H1 (cell line): Measurements from ENCODE around the gene OBSCN. TPM values are rescaled to one million over a fixed set of nuclear protein-coding genes. Genes with fewer than 3 reads are reported as not detected.

ENCODE experiments used
- CTCF ChIA-PET: fragments of 300-600 bp; sonication (Branson Sonifier 250); formaldehyde crosslinking; loops from one replicate; lab custom pipeline; 2021; ENCODE audit not compliant: partially characterized antibody; lab: Charles Lee
- POLR2A ChIA-PET: fragments of 300-600 bp; sonication (Branson Sonifier 250); formaldehyde crosslinking; loops from one replicate; lab custom pipeline; 2021; ENCODE audit warnings: inconsistent platforms; ENCODE audit not compliant: partially characterized antibody; lab: Charles Lee
- DNase-seq, 2 experiments: peaks; one replicate each; pipeline versions ENCODE4 v3.0.0 to v3.0.0-alpha.2; 2010 to 2022; ENCODE audit warnings: low spot score in 2 of 2, low read depth in 1 of 2, mixed read lengths in 1 of 2
- FAIRE-seq: peaks from 2 replicates; lab custom pipeline; 2011; peaks lifted over from hg19 to GRCh38; lab: Jason Lieb, UNC
- H2AFZ ChIP-seq: 2 replicates; pipeline ENCODE4 v1.8.1; 2012; ENCODE audit warnings: low read length, inconsistent platforms
- H2AK5ac ChIP-seq: 2 replicates; pipeline ENCODE4 v1.6.1; 2013; ENCODE audit warnings: low read depth, low read length
- H2BK120ac ChIP-seq: replicated peaks from 2 replicates; pipeline ENCODE3; 2013; ENCODE audit warnings: low read depth, low read length, inconsistent platforms
- H2BK12ac ChIP-seq: 2 replicates; pipeline ENCODE4 v1.6.1; 2013; ENCODE audit warnings: low read depth, low read length
- H2BK15ac ChIP-seq: 2 replicates; pipeline ENCODE4 v1.6.1; 2013; ENCODE audit warnings: low read length
- H2BK20ac ChIP-seq: 2 replicates; pipeline ENCODE4 v1.6.1; 2013; ENCODE audit warnings: low read length
- H2BK5ac ChIP-seq: 2 replicates; pipeline ENCODE4 v1.6.1; 2013; ENCODE audit warnings: low read depth, low read length
- H3K14ac ChIP-seq: 2 replicates; pipeline ENCODE4 v1.6.1; 2013; ENCODE audit warnings: inconsistent platforms; ENCODE audit not compliant: insufficient read length
- H3K18ac ChIP-seq: 2 replicates; pipeline ENCODE4 v1.6.1; 2013; ENCODE audit warnings: low read length; ENCODE audit errors: extremely low read depth
- H3K23ac ChIP-seq: 2 replicates; pipeline ENCODE4 v1.6.1; 2013; ENCODE audit warnings: inconsistent platforms; ENCODE audit not compliant: insufficient read length
- H3K23me2 ChIP-seq: 2 replicates; pipeline ENCODE4 v1.6.1; 2013; ENCODE audit warnings: low read depth, low read length
- H3K27ac ChIP-seq: 2 replicates; pipeline ENCODE4 v1.6.1; 2011; ENCODE audit warnings: low read depth, low read length, inconsistent platforms
- H3K27me3 ChIP-seq, 4 experiments: replicated peaks in 1 of 4; 1 replicate in 1 of 4; 2 replicates in 3 of 4; pipeline versions ENCODE4 v1.6.1 to v1.8.1; 2011 to 2013; ENCODE audit warnings: low read length in 3 of 4, mild to moderate bottlenecking in 3 of 4, inconsistent platforms in 2 of 4, mixed read lengths in 2 of 4, moderate library complexity in 1 of 4; ENCODE audit not compliant: control insufficient read depth in 3 of 4, insufficient read depth in 3 of 4; ENCODE audit errors: extremely low read depth in 1 of 4
- H3K36me3 ChIP-seq, 4 experiments: 2 replicates each; pipeline versions ENCODE4 v1.6.1 to v1.8.1; 2011 to 2013; ENCODE audit warnings: mild to moderate bottlenecking in 4 of 4, low read length in 3 of 4, moderate library complexity in 2 of 4, control low read depth in 1 of 4, inconsistent platforms in 1 of 4; ENCODE audit not compliant: insufficient read depth in 4 of 4, control insufficient read depth in 2 of 4
- H3K4ac ChIP-seq: replicated peaks from 2 replicates; pipeline ENCODE3; 2013; ENCODE audit warnings: low read length, low read depth, mixed read lengths, inconsistent platforms; ENCODE audit not compliant: insufficient read length
- H3K4me1 ChIP-seq, 4 experiments: replicated peaks in 1 of 4; 1 replicate in 1 of 4; 2 replicates in 3 of 4; pipeline versions ENCODE4 v1.6.1 to v1.8.1; 2011 to 2013; ENCODE audit warnings: low read length in 3 of 4, inconsistent platforms in 2 of 4, mixed read lengths in 1 of 4; ENCODE audit not compliant: insufficient read depth in 4 of 4, control insufficient read depth in 3 of 4
- H3K4me2 ChIP-seq, 2 experiments: 2 replicates each; pipeline versions ENCODE4 v1.6.1 to v1.8.1; 2011 to 2013; ENCODE audit warnings: low read depth in 2 of 2, low read length in 2 of 2, control low read depth in 1 of 2, inconsistent platforms in 1 of 2, mild to moderate bottlenecking in 1 of 2; ENCODE audit not compliant: insufficient read depth in 1 of 2
- H3K4me3 ChIP-seq, 4 experiments: fragments of 200-600, 300-600 bp in 1 of 4; sonication (generic), shearing (Covaris generic), sonication (Bioruptor Twin) in 1 of 4; 2 replicates each; pipeline versions ENCODE4 v1.5.1 to v1.8.1; 2011 to 2016; ENCODE audit warnings: low read length in 4 of 4, low read depth in 3 of 4, control low read depth in 2 of 4, inconsistent platforms in 2 of 4, mild to moderate bottlenecking in 2 of 4, mixed read lengths in 1 of 4, moderate library complexity in 1 of 4; ENCODE audit not compliant: insufficient read depth in 2 of 4; ENCODE audit errors: extremely low read depth in 1 of 4
- H3K56ac ChIP-seq: replicated peaks from 2 replicates; pipeline ENCODE3; 2013; ENCODE audit warnings: low read depth, mild to moderate bottlenecking, mixed read lengths, low read length, inconsistent platforms; ENCODE audit not compliant: insufficient read length
- H3K79me1 ChIP-seq: 2 replicates; pipeline ENCODE4 v1.6.1; 2013; ENCODE audit warnings: low read depth, low read length, control low read depth
- H3K79me2 ChIP-seq, 2 experiments: 2 replicates each; pipeline versions ENCODE4 v1.6.1 to v1.8.1; 2012 to 2013; ENCODE audit warnings: low read length in 2 of 2, mild to moderate bottlenecking in 2 of 2, inconsistent platforms in 1 of 2; ENCODE audit not compliant: insufficient read depth in 2 of 2, control insufficient read depth in 1 of 2
- H3K9ac ChIP-seq, 4 experiments: replicated peaks in 1 of 4; 1 replicate in 1 of 4; 2 replicates in 3 of 4; pipeline versions ENCODE4 v1.6.1 to v1.8.1; 2011 to 2013; ENCODE audit warnings: low read depth in 3 of 4, low read length in 3 of 4, control low read depth in 2 of 4, mild to moderate bottlenecking in 2 of 4, moderate library complexity in 2 of 4, inconsistent platforms in 1 of 4; ENCODE audit errors: extremely low read depth in 1 of 4
- H3K9me3 ChIP-seq, 2 experiments: 2 replicates each; pipeline versions ENCODE4 v1.6.1 to v1.8.1; 2012 to 2013; ENCODE audit warnings: mild to moderate bottlenecking in 2 of 2, moderate library complexity in 2 of 2, control low read depth in 1 of 2, inconsistent platforms in 1 of 2, low read depth in 1 of 2, low read length in 1 of 2, mixed read lengths in 1 of 2; ENCODE audit not compliant: insufficient read depth in 2 of 2
- H4K20me1 ChIP-seq, 2 experiments: replicated peaks in 1 of 2; 2 replicates each; pipeline versions ENCODE3 to v1.8.1; 2011 to 2013; ENCODE audit warnings: inconsistent platforms in 2 of 2, low read length in 2 of 2, mild to moderate bottlenecking in 1 of 2; ENCODE audit not compliant: insufficient read depth in 2 of 2, control insufficient read depth in 1 of 2
- H4K5ac ChIP-seq: 2 replicates; pipeline ENCODE4 v1.6.1; 2013; ENCODE audit warnings: low read length, low read depth, mixed read lengths, inconsistent platforms; ENCODE audit not compliant: insufficient read length
- H4K8ac ChIP-seq: 2 replicates; pipeline ENCODE4 v1.8.0; 2013; ENCODE audit warnings: mild to moderate bottlenecking, moderate library complexity, low read length, inconsistent platforms; ENCODE audit not compliant: insufficient read depth; ENCODE audit errors: extremely low read depth
- H4K91ac ChIP-seq: replicated peaks from 2 replicates; pipeline ENCODE3; 2013; ENCODE audit warnings: low read length, mixed read lengths, inconsistent platforms; ENCODE audit not compliant: insufficient read length
- CREB1 ChIP-seq: IDR thresholded peaks from 2 replicates; pipeline ENCODE4 v1.6.1; 2012; ENCODE audit warnings: inconsistent platforms
- NANOG ChIP-seq: IDR thresholded peaks from 2 replicates; pipeline ENCODE4 v1.6.1; 2011; ENCODE audit warnings: low read length, low read depth, mild to moderate bottlenecking, inconsistent platforms; ENCODE audit not compliant: insufficient read depth, poor library complexity, severe bottlenecking
- SIN3A ChIP-seq, 2 experiments: IDR thresholded peaks in 1 of 2; conservative IDR thresholded peaks in 1 of 2; 2 replicates each; pipeline ENCODE4 v1.6.1; 2011 to 2012; ENCODE audit warnings: low read length in 2 of 2, improper control_type of control experiment in 1 of 2, low read depth in 1 of 2, mild to moderate bottlenecking in 1 of 2
- SP4 ChIP-seq: IDR thresholded peaks from 2 replicates; pipeline ENCODE4 v1.6.1; 2012; ENCODE audit warnings: low read length, inconsistent platforms
- SUZ12 ChIP-seq: fragments of 200-600 bp; sonication (generic); IDR thresholded peaks from 2 replicates; pipeline ENCODE4 v1.6.1; 2012; ENCODE audit warnings: mild to moderate bottlenecking, inconsistent platforms, low read length, moderate library complexity, mixed read lengths
- WGBS, 2 experiments: shearing (Covaris generic) in 1 of 2; methylation state at CpG; one replicate each; pipeline versions ENCODE4 v1.1.6 to v1.1.7; 2013 to 2015; ENCODE audit warnings: low lambda C conversion rate in 2 of 2, mixed read lengths in 2 of 2, inconsistent platforms in 1 of 2, low coverage in 1 of 2, missing lambda C conversion rate in 1 of 2; ENCODE audit not compliant: insufficient replicate concordance in 2 of 2, insufficient coverage in 1 of 2, insufficient read length in 1 of 2; ENCODE audit errors: extremely low coverage in 1 of 2, missing lambda C conversion rate in 1 of 2; 5-methylcytosine and 5-hydroxymethylcytosine counted together
- polyA plus RNA-seq, 7 experiments: library from polyadenylated mRNA; depleted of rRNA in 3 of 7; stranded (reverse) in 5 of 7; unstranded in 2 of 7; fragments of >200 nt in 5 of 7; fragments of 200-250 nt in 2 of 7; gene quantifications; 1 replicate in 5 of 7; 2 replicates in 1 of 7; 4 replicates in 1 of 7; pipeline versions ENCODE4 v1.2.1 to v1.2.3, GENCODE V29; 2011 to 2013; ENCODE audit warnings: missing spikeins in 2 of 7, mixed read lengths in 2 of 7
- total RNA-seq: library from RNA; stranded (reverse); fragmentation: NEBNext Ultra II Directional; extraction: Animal tissue kit (Norgen Biotek cat#: 25700); gene quantifications from 2 replicates; pipeline ENCODE4 v1.2.1, GENCODE V29; 2021

OBSCN gene
- total and polyA plus RNA-seq, 2 of the 8 experiments (the other 6 are each of a cell fraction or from before 2014, with no cell fraction given), result 7.5 to 28.4 TPM

DNA sequence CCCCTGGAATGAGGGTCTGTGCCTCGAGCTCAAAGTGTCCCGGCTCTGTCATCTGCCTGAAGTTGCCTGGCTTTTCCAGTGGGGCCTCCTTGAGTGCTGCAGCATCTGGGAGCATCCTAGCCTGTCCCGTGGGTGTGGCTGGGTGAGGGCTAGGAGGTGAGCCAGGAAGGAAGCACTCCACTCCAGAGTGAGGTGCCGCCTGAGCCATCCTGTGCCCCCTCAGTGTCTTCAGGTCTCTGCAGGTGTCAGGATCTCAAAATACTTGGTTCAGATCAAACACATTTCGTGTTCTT lies 30.7 kb upstream of the OBSCN start:
- Histone ChIP-seq H3K23ac (no peak overlapping the region), H4K20me1 (peaks cover 8 to 17% of the 10 kb centered on the region in 2 experiments), H2BK5ac (no peak overlapping the region), H3K14ac (no peak overlapping the region), H2AK5ac (no peak overlapping the region), H2BK12ac (no peak overlapping the region), H4K91ac (no peak overlapping the region), H3K27me3 (no peaks in the 10 kb centered on the region), H2BK120ac (no peak overlapping the region), H3K4me2 (no peak overlapping the region), H3K4ac (no peak overlapping the region), H3K36me3 (no peaks in the 10 kb centered on the region; a peak in 1 of 8 replicates), H3K23me2 (peaks cover 2% of the 10 kb centered on the region; the same call in 1 of the 2 replicates), H2BK20ac (no peak overlapping the region), H3K9ac (no peak overlapping the region; a peak in 1 of 7 replicates), H3K18ac (no peak overlapping the region), H3K4me1 (peaks cover 0 to 6% (median 4%) of the 10 kb centered on the region in 4 experiments; a peak in 4 of 7 replicates), H3K56ac (no peak overlapping the region), H3K27ac (no peak overlapping the region), H4K5ac (no peak overlapping the region), H3K79me1 (peaks cover 10% of the 10 kb centered on the region), H4K8ac (no peak overlapping the region), H3K9me3 (no peaks in the 10 kb centered on the region), H2AFZ (no peak overlapping the region), H2BK15ac (no peak overlapping the region), H3K4me3 (no peak overlapping the region), H3K79me2 (0 out of 4 replicates have a peak, but pooled peaks cover 0 to 6% of the 10 kb centered on the region in 2 experiments)
- ChIA-PET POLR2A (interaction anchor here (0.9 to 3.2 kb wide), 4 partner anchors 11 to 46 kb away, joined by 3 to 14 read pairs (median 3); partner anchors contain the start of genes GUK1 and IBA57), CTCF (interaction anchor here (0.8 to 3.8 kb wide), 6 partner anchors 9 to 77 kb away, joined by 3 to 23 read pairs (median 3); partner anchors contain the start of genes GUK1 and IBA57)
- TF ChIP-seq SIN3A (conservative IDR thresholded peaks at IDR 0.05 in 1 of 2, IDR thresholded peaks at IDR 0.05 in 1 of 2; ENCODE audit: low read depth in 1 of 2, low read length in 2 of 2) (no peak), SP4 (no peak), SUZ12 (no peak), NANOG (no peak), CREB1 (no peak)
- whole genome bisulfite sequencing, 2 experiments, result 86% methylated on average over 5 of the region's 5 CpGs; no CpG with 5 or more reads in 1 of the 2 experiments
- no peak for FAIRE-seq
- DNase-seq, result no peak
